Activated CD8-positive, alpha-beta T cell treated with anti-CD3 and anti-CD28 coated beads, Interleukin-2, amount 10 ng/mL, durations not matched to agents 7 days and 5 days (primary cell): ENCODE measurements around the gene BMP3. TPM values are rescaled to one million over a fixed set of nuclear protein-coding genes. Genes with fewer than 3 reads are reported as not detected.
A peak's percentile ranks its signal among the peaks of the same experiment; 100 is the strongest.

Experiments
- ATAC-seq: fragments of 150-1000 bp; cut with Tn5 transposase; one replicate; pipeline ENCODE4 v1.10.0; 2021; ENCODE audit warnings: moderate library complexity
- CTCF ChIA-PET: fragments of 350-600 bp; sonication (Branson Sonifier 250); formaldehyde crosslinking; loops from one replicate; lab custom pipeline; 2021; ENCODE audit warnings: antibody characterized with exemption; lab: Charles Lee
- POLR2A ChIA-PET: fragments of 350-600 bp; sonication (Branson Sonifier 250); formaldehyde crosslinking; loops from one replicate; lab custom pipeline; 2021; ENCODE audit warnings: antibody characterized with exemption; lab: Charles Lee
- DNase-seq: peaks from one replicate; pipeline ENCODE4 v3.0.0-alpha.2; 2020
- H3K27ac Mint-ChIP-seq: one replicate; pipeline ENCODE4 v1.8.0; 2021; ENCODE audit warnings: mild to moderate bottlenecking, mixed read lengths
- H3K27me3 Mint-ChIP-seq: one replicate; pipeline ENCODE4 v1.8.0; 2021; ENCODE audit warnings: low read depth, mixed read lengths
- H3K36me3 Mint-ChIP-seq: one replicate; pipeline ENCODE4 v1.8.0; 2021; ENCODE audit warnings: low read depth, mixed read lengths
- H3K4me1 Mint-ChIP-seq: one replicate; pipeline ENCODE4 v1.8.0; 2021; ENCODE audit warnings: low read depth, mixed read lengths
- H3K4me3 Mint-ChIP-seq: one replicate; pipeline ENCODE4 v1.8.0; 2021; ENCODE audit warnings: mild to moderate bottlenecking, mixed read lengths
- H3K9me3 Mint-ChIP-seq: one replicate; pipeline ENCODE4 v1.8.0; 2022; ENCODE audit warnings: mixed read lengths; ENCODE audit not compliant: insufficient read depth
- total RNA-seq, 2 experiments: library from RNA; stranded (reverse); gene quantifications; one replicate each; pipeline ENCODE4 v1.2.3, GENCODE V29; 2021

The BMP3 gene
- total RNA-seq, 2 experiments from 2014 or later: not detected

- no peak for ATAC-seq
- H3K4me3 Mint-ChIP-seq: no peak overlapping the region
- H3K36me3 Mint-ChIP-seq: no peaks in the 10 kb centered on the region
- ChIA-PET POLR2A (no interaction called here), CTCF (interaction anchor here (1.2 kb wide), 1 partner anchor 16 kb away, joined by 4 read pairs; no protein-coding TSS in a partner anchor)
- H3K27me3 Mint-ChIP-seq: peaks cover 27% of the 10 kb centered on the region
- no peak overlapping the region for H3K27ac Mint-ChIP-seq
- no peaks in the 10 kb centered on the region for H3K4me1 Mint-ChIP-seq
- H3K9me3 Mint-ChIP-seq: no peaks in the 10 kb centered on the region
- DNase-seq: no peak
Observed at GRCh38 chr4:81023484-81023883, 7.0 kb upstream of the BMP3 start.

GRCh38 chr4:81030981-81031791 lies 678 bp downstream of the BMP3 start:
- Mint-ChIP-seq H3K4me1 (peaks cover 12% of the 10 kb centered on the region), H3K9me3 (no peaks in the 10 kb centered on the region)

DNA sequence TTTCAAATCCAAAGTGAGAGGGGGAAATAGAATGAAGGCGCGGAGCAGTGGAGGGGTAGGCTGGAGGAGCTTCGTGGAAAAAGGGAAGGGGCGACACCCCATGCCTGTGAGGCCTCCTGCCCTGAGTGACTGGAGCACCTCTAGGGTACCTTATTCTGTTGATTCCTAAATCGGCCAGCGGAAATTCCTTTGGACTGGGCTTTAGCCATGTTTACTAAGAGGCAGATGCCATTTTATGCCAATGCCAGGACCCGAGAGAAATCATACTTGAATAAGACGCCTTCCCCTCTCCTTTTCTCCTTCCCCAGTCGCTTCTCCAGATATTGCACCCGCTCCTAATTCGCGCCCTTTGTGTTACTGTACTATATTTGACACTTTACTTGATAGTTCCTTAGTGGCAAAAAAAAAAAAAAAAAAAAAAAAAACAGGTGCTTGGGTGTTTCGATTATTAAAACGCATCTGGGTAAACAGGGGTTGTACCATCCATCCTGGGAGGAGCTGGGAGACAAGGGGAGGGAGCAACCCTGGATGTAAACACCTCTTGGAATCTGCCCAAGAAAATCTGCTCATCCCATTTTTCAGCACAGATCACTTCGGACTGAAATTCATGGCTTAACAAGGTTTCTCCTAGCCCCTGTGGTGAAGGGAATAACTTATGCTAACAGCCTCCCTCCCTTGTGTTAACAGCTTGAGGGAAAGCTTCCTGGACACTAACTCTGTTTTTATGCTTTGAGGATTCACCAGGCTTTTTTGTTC lies 1.5 kb downstream of the BMP3 start:
- ATAC-seq: no peak
- Mint-ChIP-seq H3K4me3 (peak overlapping the region; percentile 57), H3K36me3 (peaks cover 3% of the 10 kb centered on the region), H3K27me3 (peaks cover 54% of the 10 kb centered on the region), H3K4me1 (peaks cover 12% of the 10 kb centered on the region), H3K9me3 (no peaks in the 10 kb centered on the region), H3K27ac (no peak overlapping the region)
- POLR2A ChIA-PET: no interaction called here
- CTCF ChIA-PET: interaction anchor here (2.1 kb wide), 1 partner anchor 8 kb away, joined by 11 read pairs; no protein-coding TSS in a partner anchor
- no peak for DNase-seq

More at GRCh38 chr4:81030981-81031791, 678 bp downstream of the BMP3 start:
- peaks cover 60% of the 10 kb centered on the region for H3K27me3 Mint-ChIP-seq
- peak overlapping the region; percentile 63 for H3K4me3 Mint-ChIP-seq
- CTCF ChIA-PET: interaction anchor here (2.1 kb wide), 1 partner anchor 8 kb away, joined by 11 read pairs; no protein-coding TSS in a partner anchor
- peaks cover 3% of the 10 kb centered on the region for H3K36me3 Mint-ChIP-seq
- POLR2A ChIA-PET: interaction anchor here (0.7 kb wide), 1 partner anchor 14 kb away, joined by 3 read pairs; no protein-coding TSS in a partner anchor
- H3K27ac Mint-ChIP-seq: no peak overlapping the region
- DNase-seq: no peak
- ATAC-seq: peak; percentile 49

DNA sequence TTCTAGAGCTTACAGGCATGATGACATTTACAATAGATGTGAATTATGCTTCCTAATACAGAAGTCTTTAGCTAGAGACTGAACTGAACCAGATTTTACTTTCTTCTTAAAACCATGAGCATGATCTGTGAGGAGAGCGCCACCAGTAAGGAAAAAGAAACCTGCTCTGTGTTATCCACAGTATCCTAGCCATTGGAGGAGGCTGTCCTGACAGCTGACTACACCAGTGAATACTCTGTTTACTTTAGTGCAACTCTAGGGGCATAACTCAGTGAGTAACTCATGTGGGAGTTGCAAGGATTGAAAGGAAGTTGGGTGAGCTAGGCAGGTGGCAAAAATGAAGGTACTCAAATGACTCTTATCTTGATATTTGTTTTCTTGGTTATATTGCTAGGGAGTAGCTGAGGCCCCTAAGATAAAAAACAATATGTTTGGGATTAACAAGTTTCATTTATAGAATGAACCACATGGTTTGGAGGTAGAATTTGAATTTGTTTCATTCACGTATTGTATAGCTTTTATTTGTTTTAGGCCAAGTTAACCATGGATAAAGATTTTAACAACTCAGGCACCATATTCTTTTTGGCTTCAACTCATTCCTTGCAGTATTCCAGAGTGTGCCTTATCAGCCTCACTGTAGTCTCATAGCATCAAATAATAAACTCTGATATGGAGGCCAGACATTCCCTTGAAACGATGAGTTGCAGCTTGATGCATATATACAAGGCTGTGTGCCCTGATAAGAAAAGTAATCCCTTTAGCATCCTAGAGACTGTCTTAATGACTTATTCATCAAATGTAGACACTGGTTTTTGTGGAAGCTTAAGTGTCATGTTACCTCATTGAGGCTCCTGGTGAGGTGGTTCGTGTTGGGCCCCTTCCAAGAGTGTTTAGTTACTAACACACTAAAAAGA lies 2.5 kb downstream of the BMP3 start:
- peaks cover 12% of the 10 kb centered on the region for H3K4me1 Mint-ChIP-seq
- H3K36me3 Mint-ChIP-seq: peaks cover 3% of the 10 kb centered on the region
- CTCF ChIA-PET: no interaction called here
- H3K27me3 Mint-ChIP-seq: peaks cover 52% of the 10 kb centered on the region
- H3K4me3 Mint-ChIP-seq: no peak overlapping the region
- H3K27ac Mint-ChIP-seq: no peak overlapping the region
- ATAC-seq (no peak), DNase-seq (no peak)
- POLR2A ChIA-PET: no interaction called here
- no peaks in the 10 kb centered on the region for H3K9me3 Mint-ChIP-seq

GRCh38 chr4:81038636-81039350 lies 8.3 kb downstream of the BMP3 start:
- peaks cover 20% of the 10 kb centered on the region for H3K27me3 Mint-ChIP-seq
- ATAC-seq (no peak), DNase-seq (no peak)
- no peaks in the 10 kb centered on the region for H3K36me3 Mint-ChIP-seq
- H3K4me1 Mint-ChIP-seq: no peaks in the 10 kb centered on the region
- H3K27ac Mint-ChIP-seq: no peak overlapping the region
- H3K9me3 Mint-ChIP-seq: no peaks in the 10 kb centered on the region
- POLR2A ChIA-PET: no interaction called here
- CTCF ChIA-PET: interaction anchor here (1.1 to 2.1 kb wide), 11 partner anchors 8 to 685 kb away, joined by 3 to 11 read pairs (median 6); partner anchors contain the start of gene BMP3
- H3K4me3 Mint-ChIP-seq: no peak overlapping the region

GRCh38 chr4:81039351-81039972 lies 9.0 kb downstream of the BMP3 start:
- no peaks in the 10 kb centered on the region for H3K4me1 Mint-ChIP-seq
- no peaks in the 10 kb centered on the region for H3K36me3 Mint-ChIP-seq
- H3K27ac Mint-ChIP-seq: no peak overlapping the region
- H3K9me3 Mint-ChIP-seq: no peaks in the 10 kb centered on the region
- DNase-seq (no peak), ATAC-seq (no peak)
- POLR2A ChIA-PET: interaction anchor here (0.7 kb wide), 1 partner anchor 531 kb away, joined by 4 read pairs; no protein-coding TSS in a partner anchor
- CTCF ChIA-PET: interaction anchor here (1.0 to 2.1 kb wide), 12 partner anchors 9 to 686 kb away, joined by 3 to 11 read pairs (median 6); partner anchors contain the start of gene BMP3
- no peak overlapping the region for H3K4me3 Mint-ChIP-seq
- peaks cover 18% of the 10 kb centered on the region for H3K27me3 Mint-ChIP-seq

- ATAC-seq: no peak
- no peak overlapping the region for H3K27ac Mint-ChIP-seq
- ChIA-PET POLR2A (interaction anchor here (0.7 kb wide), 1 partner anchor 532 kb away, joined by 4 read pairs; no protein-coding TSS in a partner anchor), CTCF (interaction anchor here (0.6 to 2.1 kb wide), 15 partner anchors 10 to 686 kb away, joined by 3 to 11 read pairs (median 4); partner anchors contain the start of gene BMP3)
- DNase-seq: no peak
- no peaks in the 10 kb centered on the region for H3K4me1 Mint-ChIP-seq
- peaks cover 18% of the 10 kb centered on the region for H3K27me3 Mint-ChIP-seq
- no peak overlapping the region for H3K4me3 Mint-ChIP-seq
- no peaks in the 10 kb centered on the region for H3K36me3 Mint-ChIP-seq
- H3K9me3 Mint-ChIP-seq: no peaks in the 10 kb centered on the region
Observed at GRCh38 chr4:81040012-81040659, 9.6 kb downstream of the BMP3 start.

DNA sequence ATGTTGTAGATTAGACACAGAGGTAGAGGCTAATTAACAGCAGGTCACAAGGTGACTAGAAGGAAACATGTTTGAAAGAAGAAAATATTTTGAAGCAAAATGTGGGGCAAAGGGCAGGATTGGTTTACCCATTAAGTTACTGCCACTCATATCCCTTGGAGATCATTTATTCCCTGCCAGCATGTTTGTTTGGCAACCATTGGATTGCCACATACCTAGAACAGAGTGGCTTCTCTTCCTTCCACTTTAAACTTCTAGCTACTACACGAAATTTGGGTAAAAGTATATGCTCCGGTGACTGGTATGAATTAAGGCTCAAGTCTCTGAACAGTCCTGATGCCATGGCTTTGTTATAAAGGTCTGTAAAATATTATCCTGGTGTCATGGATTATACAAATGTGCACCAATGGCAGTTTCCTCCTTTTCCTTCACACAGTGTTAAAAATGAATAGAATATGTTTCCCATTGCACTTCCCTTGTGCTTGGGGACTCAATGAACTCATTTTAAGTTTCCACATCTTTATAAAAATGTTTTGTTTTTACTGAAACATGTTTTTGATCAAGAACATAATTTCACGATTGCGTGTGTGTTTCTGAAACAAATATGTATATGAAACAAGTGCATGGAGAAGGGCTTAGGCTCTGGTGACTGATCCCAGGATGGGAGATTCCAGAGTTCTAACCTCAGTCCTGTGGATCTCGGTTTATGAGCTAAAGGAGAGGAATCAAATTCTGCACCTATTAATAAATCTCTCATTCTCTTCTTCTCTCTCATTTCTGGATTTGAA lies 12.3 kb downstream of the BMP3 start:
- DNase-seq: no peak
- Mint-ChIP-seq H3K27me3 (peaks cover 18% of the 10 kb centered on the region), H3K36me3 (no peaks in the 10 kb centered on the region), H3K9me3 (no peaks in the 10 kb centered on the region), H3K4me1 (no peaks in the 10 kb centered on the region), H3K27ac (no peak overlapping the region), H3K4me3 (no peak overlapping the region)
- CTCF ChIA-PET: no interaction called here
- POLR2A ChIA-PET: no interaction called here
- no peak for ATAC-seq

- no peaks in the 10 kb centered on the region for H3K9me3 Mint-ChIP-seq
- peaks cover 13% of the 10 kb centered on the region for H3K27me3 Mint-ChIP-seq
- POLR2A ChIA-PET: no interaction called here
- DNase-seq (no peak), ATAC-seq (no peak)
- CTCF ChIA-PET: interaction anchor here (1.6 kb wide), 1 partner anchor 9 kb away, joined by 4 read pairs; no protein-coding TSS in a partner anchor
- no peak overlapping the region for H3K27ac Mint-ChIP-seq
- H3K4me1 Mint-ChIP-seq: no peaks in the 10 kb centered on the region
- no peak overlapping the region for H3K4me3 Mint-ChIP-seq
- H3K36me3 Mint-ChIP-seq: no peaks in the 10 kb centered on the region
Observed at GRCh38 chr4:81049330-81049729, 18.8 kb downstream of the BMP3 start.
